GM23248 (cell line): Measurements from ENCODE around the gene SIGLEC1.

Experiments
- EZH2 ChIP-seq: fragments of 200-600 bp; sonication (generic); IDR thresholded peaks from 2 replicates; pipeline ENCODE4 v1.6.1; 2018; ENCODE audit warnings: antibody characterized with exemption, mild to moderate bottlenecking; ENCODE audit not compliant: insufficient read depth, poor library complexity, severe bottlenecking
- EZH2phosphoT487 ChIP-seq: fragments of 200-600 bp; sonication (generic); IDR thresholded peaks from 2 replicates; pipeline ENCODE4 v1.6.1; 2018; ENCODE audit warnings: antibody characterized with exemption, moderate library complexity, mild to moderate bottlenecking, low read depth; ENCODE audit not compliant: insufficient read depth

DNA sequence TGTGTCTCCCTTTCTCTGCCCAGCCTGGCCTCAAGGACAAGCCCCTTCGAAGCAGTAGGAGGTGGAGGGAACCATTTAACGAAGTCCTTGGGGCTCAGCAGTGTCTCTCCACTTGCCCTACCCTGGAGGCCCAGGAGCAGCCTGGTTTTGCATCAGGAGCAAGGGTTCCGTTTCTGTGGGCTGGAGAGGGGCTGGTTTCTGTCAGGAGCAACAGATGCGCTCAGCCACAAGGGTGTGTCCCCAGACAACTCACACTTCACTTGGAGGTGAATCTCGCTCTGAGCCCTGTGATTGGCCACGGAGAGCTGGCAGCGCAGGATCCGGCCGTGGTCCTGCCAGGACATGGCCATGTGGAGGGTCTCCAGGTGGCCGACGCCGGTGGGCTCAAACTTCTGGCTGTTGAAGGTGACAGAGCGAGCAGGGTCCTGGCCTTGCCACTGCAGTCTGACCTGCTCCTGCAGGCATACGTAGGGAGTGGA is 6.9 kb downstream of the SIGLEC1 start:
- TF ChIP-seq EZH2 (no peak), EZH2phosphoT487 (no peak)
